ENCODE measurements around the gene TCP11L1.
"Not testable (repeated sequence)": the region's sequence is repeated elsewhere in the genome, so short reads cannot be mapped to it uniquely, and the experiment has no call there.

TCP11L1 gene

GRCh38 chr11:33109294-33109895, 70.0 kb downstream of the TCP11L1 start:
- Histone ChIP-seq H2AFZ (ENCODE audit: low read depth, low read length) (no peak overlapping the region), H3K4me3 (ENCODE audit: low read length) (no peak overlapping the region), H3K36me3 (ENCODE audit: insufficient read depth, low read length) (peaks cover 26% of the 10 kb centered on the region), H3K27me3 (ENCODE audit: insufficient read depth, low read length) (no peaks in the 10 kb centered on the region), H3K9me3 (ENCODE audit: low read length) (no peaks in the 10 kb centered on the region), H3K4me1 (ENCODE audit: insufficient read depth, low read length) (no peaks in the 10 kb centered on the region)

DNA sequence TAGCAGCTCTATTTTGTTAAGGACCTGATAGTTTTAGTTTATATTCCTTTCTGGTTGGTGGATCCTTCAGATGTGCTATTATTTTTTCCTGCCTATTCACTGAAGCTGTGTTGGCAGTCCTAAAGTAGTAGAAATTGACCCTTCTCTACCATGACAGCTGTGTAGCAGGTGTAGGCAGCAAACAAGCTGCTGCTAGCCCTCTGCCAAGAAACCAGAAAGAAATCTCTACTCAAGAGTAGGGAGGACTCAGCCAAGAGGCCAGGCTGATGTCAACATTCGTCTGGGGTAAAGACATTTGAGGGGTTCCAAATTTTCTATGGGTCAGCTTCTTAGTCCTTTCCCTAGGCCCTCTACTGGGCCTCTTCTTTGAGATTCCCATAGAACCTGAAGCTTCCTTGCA, 70.7 kb downstream of the TCP11L1 start:
- Histone ChIP-seq H3K36me3 (ENCODE audit: insufficient read depth, low read length) (peaks cover 19% of the 10 kb centered on the region), H3K9me3 (ENCODE audit: low read length) (no peaks in the 10 kb centered on the region), H3K4me1 (ENCODE audit: insufficient read depth, low read length) (no peaks in the 10 kb centered on the region), H3K27me3 (ENCODE audit: insufficient read depth, low read length) (no peaks in the 10 kb centered on the region), H3K4me3 (ENCODE audit: low read length) (no peak overlapping the region), H2AFZ (ENCODE audit: low read depth, low read length) (no peak overlapping the region)

- H3K36me3 ChIP-seq (ENCODE audit: insufficient read depth, low read length), result no peaks in the 10 kb centered on the region
- H3K27me3 ChIP-seq (ENCODE audit: insufficient read depth, low read length), result no peaks in the 10 kb centered on the region
- no peaks in the 10 kb centered on the region for H3K4me1 ChIP-seq (ENCODE audit: insufficient read depth, low read length)
- H3K4me3 ChIP-seq (ENCODE audit: low read length), result no peak overlapping the region
- no peak overlapping the region for H2AFZ ChIP-seq (ENCODE audit: low read depth, low read length)
- no peaks in the 10 kb centered on the region for H3K9me3 ChIP-seq (ENCODE audit: low read length)
Observed at GRCh38 chr11:33116535-33116934, 77.2 kb downstream of the TCP11L1 start.

DNA sequence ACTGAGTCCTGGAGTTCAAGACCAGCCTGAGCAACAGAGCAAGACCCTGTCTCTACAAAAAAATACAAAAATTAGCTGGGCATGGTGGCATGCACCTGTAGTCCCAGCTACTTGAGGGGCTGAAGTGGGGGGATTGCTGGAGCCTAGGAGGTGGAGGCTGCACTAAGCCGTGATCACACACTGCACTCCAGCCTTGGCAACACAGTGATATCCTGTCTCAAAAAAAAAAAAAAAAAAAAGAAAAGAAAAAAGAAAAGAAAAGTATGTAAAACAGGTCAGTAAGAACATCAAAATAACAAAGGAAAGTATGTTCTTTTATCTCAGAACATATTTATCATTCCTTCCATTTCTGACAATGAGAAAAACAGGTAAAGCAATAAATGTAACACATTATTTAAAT, 83.3 kb downstream of the TCP11L1 start:
- H3K27me3 ChIP-seq (ENCODE audit: insufficient read depth, low read length); H3K4me3 ChIP-seq (ENCODE audit: low read length); H3K4me1 ChIP-seq (ENCODE audit: insufficient read depth, low read length); H3K9me3 ChIP-seq (ENCODE audit: low read length); H2AFZ ChIP-seq (ENCODE audit: low read depth, low read length): not testable (repeated sequence)
- H3K36me3 ChIP-seq (ENCODE audit: insufficient read depth, low read length), result peaks cover 13% of the 10 kb centered on the region

All from neuron (in vitro differentiated cells).